K562 (cell line): ENCODE data around the gene ZNF71. TPM values are rescaled to one million over a fixed set of nuclear protein-coding genes. Genes with fewer than 3 reads are reported as not detected.

ENCODE experiments used
- ATAC-seq: fragments of 200-7000 bp; cut with Tn5 transposase; 3 replicates; pipeline ENCODE4 v1.9.1; 2020; ENCODE audit warnings: moderate library complexity
- BruUV-seq: library from RNA; stranded (reverse); fragments of 400-500 nt; replicated peaks from 2 replicates; lab custom pipeline; 2021; lab: Mats Ljungman, UMichigan
- CTCF ChIA-PET: fragments of 300-600 bp; formaldehyde crosslinking; extraction: SDS; loops from one replicate; lab custom pipeline; 2021; ENCODE audit warnings: low intra/inter-chr PET ratio; lab: Yijun Ruan, JAX
- POLR2A ChIA-PET: fragments of 300-600, 350-650 bp; sonication (Branson Sonifier 250); formaldehyde crosslinking; extraction: SDS; loops from one replicate; lab custom pipeline; 2021; ENCODE audit warnings: antibody characterized with exemption, inconsistent platforms; lab: Yijun Ruan, JAX
- DNase-seq, 4 experiments: peaks; one replicate each; pipeline versions ENCODE4 v3.0.0 to v3.0.0-alpha.2; 2011 to 2018; ENCODE audit warnings: low spot score in 3 of 4, mixed read lengths in 3 of 4; ENCODE audit errors: extremely low read depth in 1 of 4
- FAIRE-seq: peaks from 2 replicates; lab custom pipeline; 2011; peaks lifted over from hg19 to GRCh38; lab: Jason Lieb, UNC
- H2AFZ ChIP-seq: 2 replicates; pipeline ENCODE4 v1.6.0; 2011; ENCODE audit warnings: low read depth, low read length, control low read depth, inconsistent platforms
- H3K27ac ChIP-seq: fragments of 200-600 bp; 3 replicates; pipeline ENCODE4 v1.8.0; 2011; ENCODE audit warnings: low read depth, mild to moderate bottlenecking, control low read depth, inconsistent platforms, low read length, moderate library complexity, mixed read lengths; ENCODE audit errors: extremely low read depth
- H3K27me3 ChIP-seq, 2 experiments: fragments of 300-600 bp in 1 of 2; 2 replicates in 1 of 2; 3 replicates in 1 of 2; pipeline versions ENCODE4 v1.6.0 to v1.8.0; 2011; ENCODE audit warnings: inconsistent platforms in 2 of 2, low read length in 2 of 2, mild to moderate bottlenecking in 1 of 2, mixed read lengths in 1 of 2, moderate library complexity in 1 of 2; ENCODE audit not compliant: control insufficient read depth in 2 of 2, insufficient read depth in 2 of 2
- H3K36me3 ChIP-seq: fragments of 300-600 bp; 3 replicates; pipeline ENCODE4 v1.8.0; 2011; ENCODE audit warnings: mild to moderate bottlenecking, low read length, inconsistent platforms; ENCODE audit not compliant: control insufficient read depth, insufficient read depth
- H3K4me1 ChIP-seq, 2 experiments: fragments of 200-600 bp in 1 of 2; replicated peaks in 1 of 2; 2 replicates in 1 of 2; 3 replicates in 1 of 2; pipeline versions ENCODE4 v1.5.1 to v1.8.0; 2011; ENCODE audit warnings: inconsistent platforms in 2 of 2, low read length in 2 of 2, mild to moderate bottlenecking in 1 of 2, mixed read lengths in 1 of 2, moderate library complexity in 1 of 2; ENCODE audit not compliant: control insufficient read depth in 2 of 2, insufficient read depth in 2 of 2
- H3K4me2 ChIP-seq: 2 replicates; pipeline ENCODE4 v1.6.1; 2011; ENCODE audit warnings: low read length, control low read depth, inconsistent platforms, mixed read lengths; ENCODE audit not compliant: insufficient read depth
- H3K4me3 ChIP-seq: fragments of 200-600 bp; sonication (generic), shearing (Covaris generic); 2 replicates; pipeline ENCODE4 v1.5.1; 2016; ENCODE audit warnings: control low read depth, inconsistent platforms
- H3K79me2 ChIP-seq: fragments of 200-600 bp; 3 replicates; pipeline ENCODE4 v1.8.0; 2011; ENCODE audit warnings: low read length, inconsistent platforms; ENCODE audit not compliant: control insufficient read depth, insufficient read depth
- H3K9ac ChIP-seq, 2 experiments: 2 replicates each; pipeline versions ENCODE4 v1.6.0 to v1.6.1; 2011; ENCODE audit warnings: low read depth in 2 of 2, low read length in 2 of 2, control low read depth in 1 of 2, inconsistent platforms in 1 of 2, mild to moderate bottlenecking in 1 of 2, mixed read lengths in 1 of 2; ENCODE audit not compliant: insufficient read depth in 1 of 2
- H3K9me1 ChIP-seq: one replicate; pipeline ENCODE4 v1.6.0; 2011; ENCODE audit warnings: inconsistent platforms, mild to moderate bottlenecking, low read length, moderate library complexity; ENCODE audit not compliant: control insufficient read depth, insufficient read depth
- H3K9me3 ChIP-seq: replicated peaks from 2 replicates; pipeline ENCODE4 v1.5.1; 2011; ENCODE audit warnings: low read depth, low read length, inconsistent platforms; ENCODE audit not compliant: control insufficient read depth, insufficient read depth
- H4K20me1 ChIP-seq: replicated peaks from 2 replicates; pipeline ENCODE4 v1.6.1; 2011; ENCODE audit warnings: low read length, inconsistent platforms, mixed read lengths; ENCODE audit not compliant: control insufficient read depth, insufficient read depth
- CHCHD3 ChIP-seq: fragments of 250-450 bp; sonication (Bioruptor Pico); IDR thresholded peaks from 2 replicates; pipeline ENCODE4 v2.1.2; 2022; ENCODE audit warnings: mild to moderate bottlenecking
- CHD1 ChIP-seq: fragments of 200-600 bp; sonication (generic); IDR thresholded peaks from one replicate; pipeline ENCODE4 v1.6.1; 2012; ENCODE audit warnings: mild to moderate bottlenecking, moderate library complexity, low read length, inconsistent platforms
- ELF2 ChIP-seq: fragments of 250-450 bp; sonication (Bioruptor Pico); IDR thresholded peaks from 2 replicates; pipeline ENCODE4 v1.5.0; 2021; ENCODE audit warnings: mild to moderate bottlenecking
- ERF ChIP-seq: fragments of 450-650 bp; formaldehyde crosslinking; IDR thresholded peaks from 2 replicates; pipeline ENCODE4 v1.4.0; 2020; ENCODE audit warnings: mild to moderate bottlenecking, mixed read lengths
- HDAC1 ChIP-seq, 2 experiments: fragments of 450-650 bp; IDR thresholded peaks; 2 replicates each; pipeline ENCODE4 v1.6.1; 2016 to 2017; ENCODE audit warnings: inconsistent platforms in 1 of 2, mild to moderate bottlenecking in 1 of 2, moderate library complexity in 1 of 2
- PTTG1 ChIP-seq: fragments of 450-650 bp; IDR thresholded peaks from 2 replicates; pipeline ENCODE4 v1.6.1; 2016; ENCODE audit warnings: low read depth, mild to moderate bottlenecking, missing genetic modification characterization, missing compliant biosample characterization
- STAT5B ChIP-seq: fragments of 250-450 bp; sonication (Bioruptor Pico); IDR thresholded peaks from 2 replicates; pipeline ENCODE4 v1.8.0; 2021; ENCODE audit warnings: mild to moderate bottlenecking, inconsistent platforms
- WGBS: fragments of 100-300 bp; shearing (Covaris generic); methylation state at CpG from one replicate; pipeline ENCODE4 v1.1.6; 2016; ENCODE audit warnings: low coverage, mixed read lengths; ENCODE audit not compliant: insufficient coverage; ENCODE audit errors: missing lambda C conversion rate; 5-methylcytosine and 5-hydroxymethylcytosine counted together
- in situ Hi-C: fragments of 300-500 bp; cut with MboI; formaldehyde crosslinking; loops from 4 replicates; pipeline ENCODE4 v1.15.0; 2018; ENCODE audit warnings: inconsistent platforms, mixed read lengths
- intact Hi-C: fragments of 100-400 bp; cut with micrococcal nuclease; formaldehyde crosslinking; loops from 2 replicates; pipeline ENCODE4 v1.14.2; 2022
- polyA plus RNA-seq, 8 experiments: library from polyadenylated mRNA; depleted of rRNA in 4 of 8; stranded (reverse) in 5 of 8; unstranded in 3 of 8; fragments of >200 nt; fragmentation: Nextera tagmentation in 2 of 8; fragmentation: Illumina TruSeq in 1 of 8; extraction: Ambion mirVana in 2 of 8; extraction: Trizol in 1 of 8; gene quantifications; 2 replicates each; pipeline versions ENCODE4 v1.2.1 to v1.2.3, GENCODE V29; 2011 to 2014; ENCODE audit warnings: inconsistent platforms in 1 of 8, missing spikeins in 1 of 8
- total RNA-seq, 7 experiments: library from RNA; depleted of rRNA in 6 of 7; stranded (reverse); fragments of >200 nt in 6 of 7; fragmentation: Illumina TruSeq in 2 of 7; extraction: Trizol in 2 of 7; gene quantifications; 2 replicates each; pipeline versions ENCODE4 v1.2.1 to v1.2.3, GENCODE V29; 2011 to 2021; ENCODE audit warnings: low replicate concordance in 1 of 7
- TF ChIP-seq, protein P1 (sequence below), 2 experiments: fragments of 150-350 bp in 1 of 2; IDR thresholded peaks; 2 replicates each; pipeline ENCODE4 v1.6.1; 2012 to 2016; ENCODE audit warnings: low read depth in 2 of 2, low read length in 2 of 2, mild to moderate bottlenecking in 1 of 2, moderate library complexity in 1 of 2

Gene ZNF71
- total and polyA plus RNA-seq, 9 of the 15 experiments (the other 6 are each of a cell fraction or from before 2014, with no cell fraction given): 0.04 to 0.13 (median 0.06) TPM; not detected in 4

DNA sequence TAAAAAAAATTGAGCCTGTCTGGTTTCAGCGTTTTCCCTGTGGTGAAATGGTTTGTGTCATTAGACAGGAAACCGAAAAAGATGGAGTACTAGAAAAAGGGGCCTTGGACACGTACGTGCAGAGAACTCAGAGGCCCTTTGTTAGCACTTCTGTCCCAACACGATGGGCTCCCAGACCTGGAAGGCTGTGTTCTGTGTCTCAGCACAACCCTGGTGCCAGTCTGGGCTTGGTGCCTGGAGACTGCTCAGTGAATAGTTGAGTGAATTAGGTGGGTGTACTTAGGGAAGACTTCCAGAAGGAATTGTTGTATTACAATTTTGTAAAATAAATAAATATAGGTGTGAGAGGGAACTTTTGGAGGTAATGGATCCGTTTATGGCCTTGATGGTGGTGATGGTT is 8.7 kb downstream of the ZNF71 start:
- 2% methylated on average over 6 of the region's 6 CpGs for WGBS
- H2AFZ ChIP-seq: no peak overlapping the region

DNA sequence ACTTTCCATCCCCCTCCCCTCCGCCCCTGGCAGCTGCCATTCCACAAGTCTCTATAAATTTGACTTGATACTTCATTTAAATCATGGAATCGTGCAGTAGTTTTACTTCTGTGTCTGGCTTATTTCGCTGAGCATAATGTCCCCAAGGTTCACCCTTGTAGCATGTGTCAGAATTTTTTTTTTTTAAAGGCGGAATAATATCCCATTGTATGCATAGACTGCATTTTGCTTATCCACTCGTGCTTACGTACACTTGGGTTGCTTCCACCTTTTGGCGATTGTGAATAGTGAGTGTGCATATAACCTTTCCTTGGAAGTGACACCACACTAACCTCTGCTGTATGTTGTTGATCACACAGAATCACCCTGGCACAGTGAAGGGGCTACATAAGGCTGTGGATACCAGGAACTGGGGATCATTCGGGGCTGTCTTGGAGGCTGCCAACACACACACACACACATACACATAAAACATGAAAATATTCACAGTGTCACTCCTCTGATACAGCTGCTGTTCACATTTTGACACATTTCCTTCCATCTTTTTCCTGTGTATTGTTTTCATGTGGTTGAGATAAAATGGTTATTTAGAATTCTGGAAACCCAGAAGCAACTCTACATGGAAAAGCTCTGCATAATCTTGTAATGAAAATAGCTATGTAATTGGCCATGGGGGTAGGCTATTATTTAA is 13.3 kb downstream of the ZNF71 start:
- Histone ChIP-seq H3K27me3 (no peaks in the 10 kb centered on the region), H3K4me1 (no peaks in the 10 kb centered on the region), H4K20me1 (no peaks in the 10 kb centered on the region), H3K9me3 (no peaks in the 10 kb centered on the region; the same call in 1 of the 2 replicates), H3K36me3 (no peaks in the 10 kb centered on the region), H3K4me2 (no peak overlapping the region), H2AFZ (no peak overlapping the region), H3K79me2 (no peaks in the 10 kb centered on the region)
- intact Hi-C loops (no loop called here), in situ Hi-C loops (no loop called here)
- WGBS: 0% methylated on average over 8 of the region's 8 CpGs
- DNase-seq (no peak), FAIRE-seq (no peak), ATAC-seq (no peak)
- CTCF ChIA-PET: no interaction called here
- TF ChIP-seq HDAC1 (IDR thresholded peaks at IDR 0.05) (no peak), CHCHD3 (CRISPR knock-in tag) (no peak), STAT5B (CRISPR knock-in tag) (no peak), PTTG1 (no peak)
- TF ChIP-seq, protein P1, sequence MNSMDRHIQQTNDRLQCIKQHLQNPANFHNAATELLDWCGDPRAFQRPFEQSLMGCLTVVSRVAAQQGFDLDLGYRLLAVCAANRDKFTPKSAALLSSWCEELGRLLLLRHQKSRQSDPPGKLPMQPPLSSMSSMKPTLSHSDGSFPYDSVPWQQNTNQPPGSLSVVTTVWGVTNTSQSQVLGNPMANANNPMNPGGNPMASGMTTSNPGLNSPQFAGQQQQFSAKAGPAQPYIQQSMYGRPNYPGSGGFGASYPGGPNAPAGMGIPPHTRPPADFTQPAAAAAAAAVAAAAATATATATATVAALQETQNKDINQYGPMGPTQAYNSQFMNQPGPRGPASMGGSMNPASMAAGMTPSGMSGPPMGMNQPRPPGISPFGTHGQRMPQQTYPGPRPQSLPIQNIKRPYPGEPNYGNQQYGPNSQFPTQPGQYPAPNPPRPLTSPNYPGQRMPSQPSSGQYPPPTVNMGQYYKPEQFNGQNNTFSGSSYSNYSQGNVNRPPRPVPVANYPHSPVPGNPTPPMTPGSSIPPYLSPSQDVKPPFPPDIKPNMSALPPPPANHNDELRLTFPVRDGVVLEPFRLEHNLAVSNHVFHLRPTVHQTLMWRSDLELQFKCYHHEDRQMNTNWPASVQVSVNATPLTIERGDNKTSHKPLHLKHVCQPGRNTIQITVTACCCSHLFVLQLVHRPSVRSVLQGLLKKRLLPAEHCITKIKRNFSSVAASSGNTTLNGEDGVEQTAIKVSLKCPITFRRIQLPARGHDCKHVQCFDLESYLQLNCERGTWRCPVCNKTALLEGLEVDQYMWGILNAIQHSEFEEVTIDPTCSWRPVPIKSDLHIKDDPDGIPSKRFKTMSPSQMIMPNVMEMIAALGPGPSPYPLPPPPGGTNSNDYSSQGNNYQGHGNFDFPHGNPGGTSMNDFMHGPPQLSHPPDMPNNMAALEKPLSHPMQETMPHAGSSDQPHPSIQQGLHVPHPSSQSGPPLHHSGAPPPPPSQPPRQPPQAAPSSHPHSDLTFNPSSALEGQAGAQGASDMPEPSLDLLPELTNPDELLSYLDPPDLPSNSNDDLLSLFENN (IDR thresholded peaks at IDR 0.05; ENCODE audit: low read depth in 2 of 2, low read length in 2 of 2): no peak
- TF ChIP-seq, all 486 proteins: peak for 0
- Histone ChIP-seq H3K9ac (no peak overlapping the region), H3K4me3 (no peak overlapping the region), H3K9me1 (no peaks in the 10 kb centered on the region), H3K27ac (no peak overlapping the region)
- BruUV-seq: no TSS peak
- POLR2A ChIA-PET: no interaction called here

More for the DNA sequence above, 8.7 kb downstream of the ZNF71 start:
- Histone ChIP-seq H3K79me2 (no peaks in the 10 kb centered on the region), H3K4me3 (no peak overlapping the region), H3K9ac (no peak overlapping the region), H3K36me3 (no peaks in the 10 kb centered on the region), H3K4me1 (no peaks in the 10 kb centered on the region), H3K27ac (no peak overlapping the region), H3K27me3 (no peaks in the 10 kb centered on the region), H3K4me2 (no peak overlapping the region), H3K9me1 (no peaks in the 10 kb centered on the region), H3K9me3 (no peaks in the 10 kb centered on the region; the same call in 1 of the 2 replicates), H4K20me1 (no peaks in the 10 kb centered on the region)
- no TSS peak for BruUV-seq
- in situ Hi-C loops: no loop called here
- ChIA-PET CTCF (no interaction called here), POLR2A (interaction anchor here (0.6 kb wide), 1 partner anchor 34 kb away, joined by 3 read pairs; no protein-coding TSS in a partner anchor)
- DNase-seq (no peak), FAIRE-seq (no peak), ATAC-seq (no peak)
- TF ChIP-seq ELF2 (no peak), ERF (CRISPR knock-in tag) (no peak), CHD1 (no peak)
- intact Hi-C loops: no loop called here
